Endothelial cell of umbilical vein (primary cell): Measurements from ENCODE around the gene CHURC1. TPM values are rescaled to one million over a fixed set of nuclear protein-coding genes. Genes with fewer than 3 reads are reported as not detected.

ENCODE experiments used
- BruUV-seq: library from RNA; stranded (reverse); fragments of 400-500 nt; replicated peaks from 2 replicates; lab custom pipeline; 2021; lab: Mats Ljungman, UMichigan
- CTCF ChIA-PET: fragments of 300-600, 350-600 bp; sonication (Branson Sonifier 250); formaldehyde crosslinking; loops from one replicate; lab custom pipeline; 2021; ENCODE audit warnings: antibody characterized with exemption, inconsistent platforms; lab: Charles Lee
- POLR2A ChIA-PET: fragments of 300-600, 350-600 bp; sonication (Branson Sonifier 250); formaldehyde crosslinking; loops from one replicate; lab custom pipeline; 2021; ENCODE audit warnings: antibody characterized with exemption, inconsistent platforms; lab: Charles Lee
- DNase-seq: peaks from one replicate; pipeline ENCODE4 v3.0.0-alpha.2; 2011; ENCODE audit warnings: low read depth, low spot score
- FAIRE-seq: peaks from 2 replicates; lab custom pipeline; 2011; peaks lifted over from hg19 to GRCh38; lab: Jason Lieb, UNC
- H2AFZ ChIP-seq: 2 replicates; pipeline ENCODE4 v1.6.0; 2012; ENCODE audit warnings: low read depth, low read length, control low read depth, inconsistent platforms
- H3K27ac ChIP-seq: 2 replicates; pipeline ENCODE4 v1.5.1; 2011; ENCODE audit warnings: low read depth, mild to moderate bottlenecking, control low read depth, low read length, moderate library complexity; ENCODE audit not compliant: insufficient read depth
- H3K27me3 ChIP-seq, 2 experiments: 2 replicates each; pipeline versions ENCODE4 v1.6.0 to v1.6.1; 2011; ENCODE audit warnings: low read length in 2 of 2, mixed read lengths in 1 of 2; ENCODE audit not compliant: control insufficient read depth in 2 of 2, insufficient read depth in 2 of 2
- H3K36me3 ChIP-seq, 2 experiments: 2 replicates in 1 of 2; 3 replicates in 1 of 2; pipeline ENCODE4 v1.5.1; 2011; ENCODE audit warnings: low read length in 2 of 2, mild to moderate bottlenecking in 1 of 2, moderate library complexity in 1 of 2; ENCODE audit not compliant: control insufficient read depth in 2 of 2, insufficient read depth in 2 of 2; ENCODE audit errors: extremely low read depth in 1 of 2
- H3K4me1 ChIP-seq: 3 replicates; pipeline ENCODE4 v1.5.1; 2011; ENCODE audit warnings: mild to moderate bottlenecking, low read length; ENCODE audit not compliant: control insufficient read depth, insufficient read depth; ENCODE audit errors: extremely low read depth
- H3K4me2 ChIP-seq: 2 replicates; pipeline ENCODE4 v1.6.1; 2011; ENCODE audit warnings: low read length, control low read depth, mixed read lengths; ENCODE audit not compliant: insufficient read depth
- H3K4me3 ChIP-seq, 3 experiments: fragments of 200-600 bp in 1 of 3; sonication (generic), shearing (Covaris generic) in 1 of 3; replicated peaks in 1 of 3; 2 replicates each; pipeline ENCODE4 v1.5.1; 2011 to 2016; ENCODE audit warnings: control low read depth in 3 of 3, low read length in 3 of 3, mild to moderate bottlenecking in 2 of 3, inconsistent platforms in 1 of 3, low read depth in 1 of 3, moderate library complexity in 1 of 3; ENCODE audit not compliant: insufficient read depth in 1 of 3
- H3K79me2 ChIP-seq: 2 replicates; pipeline ENCODE4 v1.6.0; 2012; ENCODE audit warnings: low read length, inconsistent platforms; ENCODE audit not compliant: control insufficient read depth, insufficient read depth
- H3K9ac ChIP-seq: replicated peaks from 2 replicates; pipeline ENCODE3; 2011; ENCODE audit warnings: low read length, control low read depth; ENCODE audit not compliant: insufficient read depth; ENCODE audit errors: extremely low read depth
- H3K9me1 ChIP-seq: replicated peaks from 3 replicates; pipeline ENCODE4 v1.6.0; 2011; ENCODE audit warnings: mild to moderate bottlenecking, low read length; ENCODE audit not compliant: control insufficient read depth, insufficient read depth; ENCODE audit errors: extremely low read depth
- H3K9me3 ChIP-seq: replicated peaks from 2 replicates; pipeline ENCODE4 v1.5.1; 2012; ENCODE audit warnings: low read length, inconsistent platforms; ENCODE audit not compliant: control insufficient read depth, insufficient read depth
- H4K20me1 ChIP-seq: replicated peaks from 2 replicates; pipeline ENCODE3; 2011; ENCODE audit warnings: mild to moderate bottlenecking, low read length; ENCODE audit not compliant: control insufficient read depth, insufficient read depth; ENCODE audit errors: extremely low read depth
- CTCF ChIP-seq, 2 donors: IDR thresholded peaks; 1 replicate in 1 of 2; 2 replicates in 1 of 2; pipeline ENCODE4 v1.5.1; 2011; ENCODE audit warnings: low read length in 2 of 2, mild to moderate bottlenecking in 2 of 2, moderate library complexity in 2 of 2, control low read depth in 1 of 2, inconsistent platforms in 1 of 2, low read depth in 1 of 2; ENCODE audit not compliant: insufficient read depth in 1 of 2; ENCODE audit errors: extremely low read depth in 1 of 2
- EZH2 ChIP-seq: IDR thresholded peaks from 2 replicates; pipeline ENCODE4 v1.6.1; 2012; ENCODE audit warnings: borderline replicate concordance, low read depth, mild to moderate bottlenecking, moderate library complexity, low read length, inconsistent platforms; ENCODE audit not compliant: severe bottlenecking
- FOS ChIP-seq: IDR thresholded peaks from 2 replicates; pipeline ENCODE4 v1.6.1; 2011; ENCODE audit warnings: mild to moderate bottlenecking, low read length, moderate library complexity, borderline replicate concordance; ENCODE audit not compliant: insufficient read depth
- GATA2 ChIP-seq: IDR thresholded peaks from 2 replicates; pipeline ENCODE4 v1.7.0; 2011; ENCODE audit warnings: low read depth, mild to moderate bottlenecking, moderate library complexity, mixed read lengths, low read length; ENCODE audit not compliant: insufficient read length, insufficient read depth
- JUN ChIP-seq: IDR thresholded peaks from 2 replicates; pipeline ENCODE4 v1.6.1; 2011; ENCODE audit warnings: borderline replicate concordance, low read depth; ENCODE audit not compliant: insufficient read length, insufficient read depth
- MAX ChIP-seq: IDR thresholded peaks from 2 replicates; pipeline ENCODE4 v1.6.1; 2011; ENCODE audit not compliant: insufficient read depth, insufficient read length
- MYC ChIP-seq: IDR thresholded peaks from one replicate; pipeline ENCODE4 v1.6.1; 2011; ENCODE audit warnings: mild to moderate bottlenecking, low read depth, low read length
- POLR2A ChIP-seq: IDR thresholded peaks from 2 replicates; pipeline ENCODE4 v1.6.1; 2012; ENCODE audit warnings: low read depth, mild to moderate bottlenecking, control low read depth, low read length
- POLR2AphosphoS5 ChIP-seq: IDR thresholded peaks from 2 replicates; pipeline ENCODE4 v1.6.1; 2012; ENCODE audit warnings: low read depth, mild to moderate bottlenecking, control low read depth, low read length, moderate library complexity; ENCODE audit not compliant: insufficient read depth
- dilution Hi-C: fragments of 300-500 bp; cut with MboI; formaldehyde crosslinking; loops from one replicate; pipeline ENCODE4 v1.15.0; 2019; ENCODE audit warnings: low sequenced_read_pairs; ENCODE audit not compliant: extremely low pct_ligation_motif_present
- intact Hi-C: fragments of 100-400 bp; cut with micrococcal nuclease; formaldehyde crosslinking; loops from one replicate; pipeline ENCODE4 v1.10.0; 2022
- polyA plus RNA-seq, 4 experiments: library from polyadenylated mRNA; depleted of rRNA in 3 of 4; stranded (reverse) in 3 of 4; unstranded in 1 of 4; fragments of >200 nt; gene quantifications; 2 replicates each; pipeline versions ENCODE4 v1.2.1 to v1.2.3, GENCODE V29; 2011 to 2012; ENCODE audit warnings: missing spikeins in 1 of 4
- total RNA-seq: library from RNA; stranded (reverse); gene quantifications from 2 replicates; pipeline ENCODE4 v1.2.3, GENCODE V29; 2021

CHURC1 gene
- total and polyA plus RNA-seq, 2 donors (not counting 3 experiments of a cell fraction or from before 2014, with no cell fraction given) = 44.4 to 62.2 TPM

GRCh38 chr14:64973026-64973442, 58.8 kb downstream of the CHURC1 start:
- Histone ChIP-seq H3K79me2 (no peaks in the 10 kb centered on the region), H3K9me3 (no peaks in the 10 kb centered on the region), H3K27ac (no peak overlapping the region), H3K9me1 (no peaks in the 10 kb centered on the region), H3K27me3 (peaks cover 0 to under 1% of the 10 kb centered on the region in 2 experiments), H3K4me3 (peak overlapping the region in 1 of 3 experiments; percentile 61), H3K4me1 (peaks cover 6% of the 10 kb centered on the region), H4K20me1 (no peaks in the 10 kb centered on the region), H3K9ac (no peak overlapping the region), H3K4me2 (peak overlapping the region; percentile 82), H2AFZ (no peak overlapping the region), H3K36me3 (no peaks in the 10 kb centered on the region)
- dilution Hi-C loops = no loop called here
- BruUV-seq = no TSS peak
- POLR2A ChIA-PET = no interaction called here
- intact Hi-C loops = no loop called here
- TF ChIP-seq POLR2AphosphoS5 = no peak
- TF ChIP-seq MAX = no peak
- TF ChIP-seq FOS = no peak
- no peak for TF ChIP-seq GATA2
- TF ChIP-seq CTCF (IDR thresholded peaks at IDR 0.05; ENCODE audit: extremely low read depth in 1 of 2, insufficient read depth in 1 of 2, low read depth in 1 of 2, low read length in 2 of 2) = no peak
- no peak for TF ChIP-seq JUN
- TF ChIP-seq POLR2A = no peak
- TF ChIP-seq EZH2 = no peak
- TF ChIP-seq MYC = no peak
- CTCF ChIA-PET = interaction anchor here (0.6 to 3.7 kb wide), 3 partner anchors 9 to 17 kb away, joined by 3 to 17 read pairs (median 6); partner anchors contain the start of gene FNTB
- no peak for DNase-seq
- FAIRE-seq = no peak
